DMS79 (cell line): ENCODE results near the gene PUM2.
A peak's percentile ranks its signal among the peaks of the same experiment; 100 is the strongest.

Experiments used
- DNase-seq: peaks from one replicate; lab custom pipeline; 2025; lab: John Stamatoyannopoulos, UW

The PUM2 gene

GRCh38 chr2:20231598-20232026 is 119.0 kb downstream of the PUM2 start:
- no peak for DNase-seq

- DNase-seq, result no peak
Measured at GRCh38 chr2:20231159-20231558, 119.5 kb downstream of the PUM2 start.

DNA sequence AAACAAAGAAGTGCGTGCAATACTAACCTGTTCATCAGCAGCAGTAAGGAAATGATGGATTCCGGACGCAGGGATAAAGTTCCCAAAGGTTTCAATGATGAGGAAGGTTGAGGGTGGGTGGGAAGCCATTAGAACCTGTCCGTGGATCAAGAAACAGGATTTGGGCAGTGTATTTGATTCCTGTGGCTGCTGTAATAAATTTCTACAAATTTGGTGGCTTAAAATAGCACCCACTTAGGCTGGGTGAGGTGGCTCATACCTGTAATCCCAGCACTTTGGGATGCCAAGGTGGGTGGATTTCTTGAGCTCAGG is 120.6 kb downstream of the PUM2 start:
- no peak for DNase-seq

GRCh38 chr2:20229322-20230113 is 121.1 kb downstream of the PUM2 start:
- DNase-seq, result no peak

DNA sequence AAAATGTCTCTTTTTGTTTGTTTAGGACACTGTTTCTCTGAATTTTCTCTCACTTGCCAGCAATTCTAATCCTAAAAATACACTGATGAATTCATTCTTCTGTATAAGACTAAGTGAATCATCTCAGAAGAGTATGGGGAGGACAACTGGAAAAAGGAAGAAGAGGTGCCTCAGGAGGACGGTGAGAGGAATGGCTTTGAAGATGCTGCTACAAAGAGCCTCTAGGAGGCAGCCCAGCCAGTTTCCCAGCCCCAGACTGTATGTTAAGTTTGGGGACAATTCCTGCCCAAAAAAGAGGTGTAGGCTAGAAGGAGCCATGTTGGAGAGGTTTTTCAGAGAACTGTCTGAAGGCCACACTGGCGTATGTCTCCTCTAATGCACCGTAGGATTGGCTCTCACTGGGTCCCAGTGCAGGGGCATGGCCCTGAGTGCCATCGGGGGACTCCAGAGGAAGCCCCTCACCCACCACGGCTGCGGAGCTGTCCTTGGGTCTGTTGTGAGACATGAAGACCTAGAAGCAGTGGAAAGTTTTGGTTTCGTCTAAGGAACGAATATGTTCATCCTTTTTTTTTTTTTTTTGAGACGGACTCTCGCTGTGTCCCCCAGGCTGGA is 122.6 kb downstream of the PUM2 start:
- DNase-seq, result no peak

- no peak for DNase-seq
Measured at GRCh38 chr2:20226152-20226545, 124.5 kb downstream of the PUM2 start.

DNA sequence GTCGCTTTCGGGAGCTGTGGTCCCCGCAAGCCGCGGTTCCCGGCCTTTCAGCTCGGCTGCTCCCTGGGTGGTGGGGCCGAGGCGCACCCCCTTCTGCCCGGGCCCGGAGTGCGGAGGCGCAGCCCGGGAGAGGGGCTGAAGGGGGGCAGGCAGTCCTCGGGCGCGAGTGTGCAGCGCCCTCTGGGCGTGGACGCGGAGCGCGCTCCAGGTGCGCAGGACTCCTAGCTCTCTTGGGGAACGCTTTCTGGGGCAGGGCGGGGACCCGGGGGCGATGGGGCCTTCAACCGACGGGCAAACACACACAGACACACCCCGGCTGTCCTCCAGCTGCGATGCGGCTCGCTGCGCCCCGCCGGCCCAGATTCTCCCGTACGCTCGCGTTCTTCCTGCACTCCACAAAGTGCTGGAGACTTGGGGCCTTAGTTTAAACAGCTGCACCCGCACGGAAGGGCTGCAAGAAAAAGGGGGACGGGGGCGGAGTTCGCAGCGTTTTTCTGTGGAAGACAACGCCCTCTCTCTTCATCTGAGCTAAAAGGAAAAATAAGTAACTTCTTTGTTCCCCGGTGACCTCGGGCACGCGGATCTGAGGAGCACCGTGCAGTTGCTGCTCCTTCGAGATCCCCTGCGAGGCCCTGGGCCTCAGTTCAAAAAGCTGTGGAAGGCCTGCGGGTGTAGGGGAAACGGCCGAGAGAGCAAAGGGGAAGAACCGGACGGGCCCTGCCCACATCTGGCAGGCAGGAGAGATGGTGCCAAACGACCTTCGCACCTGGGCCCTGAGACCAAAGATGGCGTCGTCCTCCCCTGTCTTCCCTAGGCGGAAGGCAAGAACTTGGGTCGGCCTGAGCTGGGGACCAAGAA is 125.1 kb downstream of the PUM2 start:
- DNase-seq, result peak; percentile 56

- peak; percentile 56 for DNase-seq
Measured at GRCh38 chr2:20224716-20225293, 125.8 kb downstream of the PUM2 start, which contains the start of gene SDC1. Gene SDC1 (minus strand): TSS chr2:20225130. CDS start chr2:20224867, 263 bp downstream.

DNA sequence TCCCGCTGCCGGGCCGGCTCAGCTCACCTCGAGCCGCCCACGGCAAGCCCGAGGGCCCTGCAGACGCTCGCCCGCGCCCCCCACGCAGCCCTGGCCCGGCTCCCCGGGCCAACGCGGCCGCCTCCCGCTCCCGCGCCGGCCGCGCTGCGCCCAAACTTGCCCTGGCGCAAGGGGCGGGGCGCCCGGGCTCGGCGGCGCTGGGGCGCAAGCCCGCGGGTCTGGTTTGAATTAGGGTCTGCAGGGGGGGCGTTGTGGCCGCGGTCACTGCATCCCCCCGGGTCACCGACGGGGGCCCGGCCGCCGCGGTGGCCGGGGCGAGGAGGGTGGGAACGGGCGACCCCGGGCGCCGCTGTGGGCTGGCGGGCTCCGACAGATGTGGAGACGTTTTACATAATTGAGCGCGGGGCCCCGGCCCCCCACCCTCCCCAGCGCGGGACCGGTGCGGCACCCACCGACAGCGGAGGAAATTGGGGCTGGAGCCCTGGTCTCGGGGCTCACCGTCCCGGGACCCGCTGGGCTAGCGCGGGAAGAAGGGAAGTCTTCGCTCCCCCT is 126.4 kb downstream of the PUM2 start:
- no peak for DNase-seq

- no peak for DNase-seq
Measured at GRCh38 chr2:20223407-20224163, 127.1 kb downstream of the PUM2 start.

GRCh38 chr2:20222769-20223406 is 127.8 kb downstream of the PUM2 start:
- DNase-seq, result peak; percentile 64

- DNase-seq, result no peak
Measured at GRCh38 chr2:20222014-20222768, 128.5 kb downstream of the PUM2 start.

- peak; percentile 30 for DNase-seq
Measured at GRCh38 chr2:20221555-20221973, 129.1 kb downstream of the PUM2 start.

GRCh38 chr2:20220806-20221554 is 129.7 kb downstream of the PUM2 start:
- no peak for DNase-seq

- no peak for DNase-seq
Measured at GRCh38 chr2:20219763-20220380, 130.8 kb downstream of the PUM2 start.

GRCh38 chr2:20218331-20219320 is 132.0 kb downstream of the PUM2 start:
- no peak for DNase-seq
